ENCODE results near the gene RHOG.

Gene RHOG

GRCh38 chr11:3849297-3849874 lies 8.6 kb upstream of the RHOG start:
- peak in 1 of 3 donors; percentile 40 for DNase-seq
- Histone ChIP-seq H3K4me1 (ENCODE audit: control insufficient read depth, insufficient read depth, low read length, poor library complexity, severe bottlenecking) (peaks cover 18% of the 10 kb centered on the region), H3K36me3 (ENCODE audit: control insufficient read depth, insufficient read depth, low read length) (no peaks in the 10 kb centered on the region), H3K27me3 (replicated peaks; ENCODE audit: control insufficient read depth, insufficient read depth, low read length, poor library complexity, severe bottlenecking) (no peaks in the 10 kb centered on the region), H3K4me3 (ENCODE audit: insufficient read depth, low read depth, low read length, poor library complexity, severe bottlenecking) (no peak overlapping the region), H3K27ac (ENCODE audit: insufficient read depth, low read length, poor library complexity, severe bottlenecking) (no peak overlapping the region), H3K9me3 (ENCODE audit: control insufficient read depth, low read length) (no peaks in the 10 kb centered on the region)

- Histone ChIP-seq H3K27ac (ENCODE audit: insufficient read depth, low read length, poor library complexity, severe bottlenecking) (no peak overlapping the region), H3K9me3 (ENCODE audit: control insufficient read depth, low read length) (no peaks in the 10 kb centered on the region), H3K36me3 (ENCODE audit: control insufficient read depth, insufficient read depth, low read length) (no peaks in the 10 kb centered on the region), H3K4me1 (ENCODE audit: control insufficient read depth, insufficient read depth, low read length, poor library complexity, severe bottlenecking) (peaks cover 4% of the 10 kb centered on the region), H3K27me3 (replicated peaks; ENCODE audit: control insufficient read depth, insufficient read depth, low read length, poor library complexity, severe bottlenecking) (no peaks in the 10 kb centered on the region), H3K4me3 (ENCODE audit: insufficient read depth, low read depth, low read length, poor library complexity, severe bottlenecking) (no peak overlapping the region)
- DNase-seq: no peak
Observed at GRCh38 chr11:3845670-3846069, 4.9 kb upstream of the RHOG start.

- Histone ChIP-seq H3K4me3 (ENCODE audit: insufficient read depth, low read depth, low read length, poor library complexity, severe bottlenecking) (no peak overlapping the region), H3K36me3 (ENCODE audit: control insufficient read depth, insufficient read depth, low read length) (no peaks in the 10 kb centered on the region), H3K9me3 (ENCODE audit: control insufficient read depth, low read length) (no peaks in the 10 kb centered on the region), H3K27me3 (replicated peaks; ENCODE audit: control insufficient read depth, insufficient read depth, low read length, poor library complexity, severe bottlenecking) (no peaks in the 10 kb centered on the region), H3K4me1 (ENCODE audit: control insufficient read depth, insufficient read depth, low read length, poor library complexity, severe bottlenecking) (peaks cover 4% of the 10 kb centered on the region), H3K27ac (ENCODE audit: insufficient read depth, low read length, poor library complexity, severe bottlenecking) (no peak overlapping the region)
- DNase-seq: no peak
Observed at GRCh38 chr11:3845246-3845645, 4.5 kb upstream of the RHOG start.

- Histone ChIP-seq H3K27ac (ENCODE audit: insufficient read depth, low read length, poor library complexity, severe bottlenecking) (no peak overlapping the region), H3K9me3 (ENCODE audit: control insufficient read depth, low read length) (no peaks in the 10 kb centered on the region), H3K4me1 (ENCODE audit: control insufficient read depth, insufficient read depth, low read length, poor library complexity, severe bottlenecking) (peaks cover 16% of the 10 kb centered on the region), H3K27me3 (replicated peaks; ENCODE audit: control insufficient read depth, insufficient read depth, low read length, poor library complexity, severe bottlenecking) (no peaks in the 10 kb centered on the region), H3K4me3 (ENCODE audit: insufficient read depth, low read depth, low read length, poor library complexity, severe bottlenecking) (no peak overlapping the region), H3K36me3 (ENCODE audit: control insufficient read depth, insufficient read depth, low read length) (no peaks in the 10 kb centered on the region)
- DNase-seq: no peak
Observed at GRCh38 chr11:3843326-3843725, 2.6 kb upstream of the RHOG start.

- peak; percentile 89 to 96 (median 92) for DNase-seq
Observed at GRCh38 chr11:3841426-3842350, 929 bp upstream of the RHOG start.

GRCh38 chr11:3840004-3840869 lies 522 bp downstream of the RHOG start:
- Histone ChIP-seq H3K27ac (ENCODE audit: insufficient read depth, low read length, poor library complexity, severe bottlenecking) (peak overlapping the region; percentile 98), H3K4me1 (ENCODE audit: control insufficient read depth, insufficient read depth, low read length, poor library complexity, severe bottlenecking) (peaks cover 40% of the 10 kb centered on the region), H3K27me3 (replicated peaks; ENCODE audit: control insufficient read depth, insufficient read depth, low read length, poor library complexity, severe bottlenecking) (no peaks in the 10 kb centered on the region), H3K36me3 (ENCODE audit: control insufficient read depth, insufficient read depth, low read length) (peaks cover under 1% of the 10 kb centered on the region), H3K9me3 (ENCODE audit: control insufficient read depth, low read length) (no peaks in the 10 kb centered on the region), H3K4me3 (ENCODE audit: insufficient read depth, low read depth, low read length, poor library complexity, severe bottlenecking) (peak overlapping the region; percentile 78)
- DNase-seq: peak in 2 of 3 donors; percentile 25 to 26

More at GRCh38 chr11:3841426-3842350, 929 bp upstream of the RHOG start:
- Histone ChIP-seq H3K36me3 (ENCODE audit: control insufficient read depth, insufficient read depth, low read length) (no peaks in the 10 kb centered on the region), H3K27me3 (replicated peaks; ENCODE audit: control insufficient read depth, insufficient read depth, low read length, poor library complexity, severe bottlenecking) (no peaks in the 10 kb centered on the region), H3K27ac (ENCODE audit: insufficient read depth, low read length, poor library complexity, severe bottlenecking) (peak overlapping the region; percentile 98), H3K4me3 (ENCODE audit: insufficient read depth, low read depth, low read length, poor library complexity, severe bottlenecking) (peak overlapping the region; percentile 78), H3K4me1 (ENCODE audit: control insufficient read depth, insufficient read depth, low read length, poor library complexity, severe bottlenecking) (peaks cover 33% of the 10 kb centered on the region), H3K9me3 (ENCODE audit: control insufficient read depth, low read length) (no peaks in the 10 kb centered on the region)

- H3K36me3 ChIP-seq (ENCODE audit: control insufficient read depth, insufficient read depth, low read length): peaks cover 6% of the 10 kb centered on the region
- peaks cover 58% of the 10 kb centered on the region for H3K4me1 ChIP-seq (ENCODE audit: control insufficient read depth, insufficient read depth, low read length, poor library complexity, severe bottlenecking)
- H3K27me3 ChIP-seq (replicated peaks; ENCODE audit: control insufficient read depth, insufficient read depth, low read length, poor library complexity, severe bottlenecking): no peaks in the 10 kb centered on the region
- peak overlapping the region; percentile 98 for H3K27ac ChIP-seq (ENCODE audit: insufficient read depth, low read length, poor library complexity, severe bottlenecking)
- H3K9me3 ChIP-seq (ENCODE audit: control insufficient read depth, low read length): no peaks in the 10 kb centered on the region
- no peak for DNase-seq
- H3K4me3 ChIP-seq (ENCODE audit: insufficient read depth, low read depth, low read length, poor library complexity, severe bottlenecking): peak overlapping the region; percentile 78
Observed at GRCh38 chr11:3838504-3838903, 2.3 kb downstream of the RHOG start.

GRCh38 chr11:3837793-3838192 lies 3.0 kb downstream of the RHOG start:
- Histone ChIP-seq H3K4me3 (ENCODE audit: insufficient read depth, low read depth, low read length, poor library complexity, severe bottlenecking) (peak overlapping the region; percentile 48), H3K9me3 (ENCODE audit: control insufficient read depth, low read length) (no peaks in the 10 kb centered on the region), H3K4me1 (ENCODE audit: control insufficient read depth, insufficient read depth, low read length, poor library complexity, severe bottlenecking) (peaks cover 65% of the 10 kb centered on the region), H3K27me3 (replicated peaks; ENCODE audit: control insufficient read depth, insufficient read depth, low read length, poor library complexity, severe bottlenecking) (no peaks in the 10 kb centered on the region), H3K27ac (ENCODE audit: insufficient read depth, low read length, poor library complexity, severe bottlenecking) (peak overlapping the region; percentile 98), H3K36me3 (ENCODE audit: control insufficient read depth, insufficient read depth, low read length) (peaks cover 6% of the 10 kb centered on the region)
- DNase-seq: no peak

GRCh38 chr11:3836903-3837302 lies 3.9 kb downstream of the RHOG start:
- peaks cover 74% of the 10 kb centered on the region for H3K4me1 ChIP-seq (ENCODE audit: control insufficient read depth, insufficient read depth, low read length, poor library complexity, severe bottlenecking)
- DNase-seq: peak; percentile 15 to 46 (median 39)
- no peaks in the 10 kb centered on the region for H3K9me3 ChIP-seq (ENCODE audit: control insufficient read depth, low read length)
- H3K27me3 ChIP-seq (replicated peaks; ENCODE audit: control insufficient read depth, insufficient read depth, low read length, poor library complexity, severe bottlenecking): no peaks in the 10 kb centered on the region
- H3K4me3 ChIP-seq (ENCODE audit: insufficient read depth, low read depth, low read length, poor library complexity, severe bottlenecking): peak overlapping the region; percentile 48
- peaks cover 6% of the 10 kb centered on the region for H3K36me3 ChIP-seq (ENCODE audit: control insufficient read depth, insufficient read depth, low read length)
- H3K27ac ChIP-seq (ENCODE audit: insufficient read depth, low read length, poor library complexity, severe bottlenecking): peak overlapping the region; percentile 98

All from effector memory CD4-positive, alpha-beta T cell (primary cell).